SK-N-SH treated with all-trans-retinoic acid at 6 μM for 48 hours (cell line): ENCODE data around the gene SLC25A39.

Experiments
- ATAC-seq: fragments of 200-7000 bp; cut with Tn5 transposase; 3 replicates; pipeline ENCODE4 v1.9.1; 2020; ENCODE audit warnings: mild to moderate bottlenecking, moderate library complexity
- ARNTL ChIP-seq: fragments of 450-650 bp; formaldehyde crosslinking; IDR thresholded peaks from 2 replicates; pipeline ENCODE4 v1.5.0; 2020; ENCODE audit warnings: low read depth, mild to moderate bottlenecking, moderate library complexity, borderline replicate concordance
- BACH2 ChIP-seq: fragments of 250-450 bp; sonication (Bioruptor Pico); IDR thresholded peaks from 2 replicates; pipeline ENCODE4 v1.9.0; 2021; ENCODE audit warnings: mild to moderate bottlenecking, borderline replicate concordance
- CREB5 ChIP-seq: fragments of 250-450 bp; sonication (Bioruptor Pico); IDR thresholded peaks from 2 replicates; pipeline ENCODE4 v1.5.1; 2020; ENCODE audit warnings: low read depth, mild to moderate bottlenecking, moderate library complexity
- CSDC2 ChIP-seq: fragments of 250-450 bp; sonication (Bioruptor Pico); IDR thresholded peaks from 2 replicates; pipeline ENCODE4 v1.5.0; 2020; ENCODE audit warnings: mild to moderate bottlenecking, moderate library complexity
- ESRRG ChIP-seq: fragments of 250-450 bp; sonication (Bioruptor Pico); IDR thresholded peaks from 2 replicates; pipeline ENCODE4 v1.6.1; 2021; ENCODE audit warnings: mild to moderate bottlenecking
- GLIS3 ChIP-seq: fragments of 250-450 bp; sonication (Bioruptor Pico); IDR thresholded peaks from 2 replicates; pipeline ENCODE4 v1.5.0; 2020; ENCODE audit warnings: mild to moderate bottlenecking, moderate library complexity
- ISL1 ChIP-seq: fragments of 250-450 bp; sonication (Bioruptor Pico); IDR thresholded peaks from 2 replicates; pipeline ENCODE4 v2.1.2; 2022; ENCODE audit warnings: mild to moderate bottlenecking, moderate library complexity
- OSR1 ChIP-seq: fragments of 250-450 bp; sonication (Bioruptor Pico); IDR thresholded peaks from 2 replicates; pipeline ENCODE4 v1.8.0; 2022; ENCODE audit warnings: moderate library complexity, mild to moderate bottlenecking, inconsistent platforms
- PATZ1 ChIP-seq: fragments of 250-450 bp; sonication (Bioruptor Pico); IDR thresholded peaks from 2 replicates; pipeline ENCODE4 v1.8.0; 2020; ENCODE audit warnings: mild to moderate bottlenecking, moderate library complexity, borderline replicate concordance
- POU6F1 ChIP-seq: fragments of 250-450 bp; sonication (Bioruptor Pico); IDR thresholded peaks from 2 replicates; pipeline ENCODE4 v1.8.0; 2021; ENCODE audit warnings: low read depth, mild to moderate bottlenecking, moderate library complexity, borderline replicate concordance
- PPARA ChIP-seq: fragments of 250-450 bp; sonication (Bioruptor Pico); IDR thresholded peaks from 2 replicates; pipeline ENCODE4 v1.5.0; 2020; ENCODE audit warnings: mild to moderate bottlenecking, borderline replicate concordance
- RARB ChIP-seq: fragments of 250-450 bp; sonication (Bioruptor Pico); IDR thresholded peaks from 2 replicates; pipeline ENCODE4 v1.8.0; 2021; ENCODE audit warnings: mild to moderate bottlenecking, moderate library complexity
- TCF4 ChIP-seq: fragments of 250-450 bp; sonication (Bioruptor Pico); IDR thresholded peaks from 2 replicates; pipeline ENCODE4 v1.8.0; 2021; ENCODE audit warnings: mild to moderate bottlenecking, moderate library complexity, borderline replicate concordance
- TOX ChIP-seq: fragments of 250-450 bp; sonication (Bioruptor Pico); IDR thresholded peaks from 2 replicates; pipeline ENCODE4 v1.8.0; 2021; ENCODE audit warnings: mild to moderate bottlenecking, moderate library complexity, borderline replicate concordance
- TSHZ2 ChIP-seq: fragments of 250-450 bp; sonication (Bioruptor Pico); IDR thresholded peaks from 2 replicates; pipeline ENCODE4 v1.5.0; 2020; ENCODE audit warnings: mild to moderate bottlenecking, moderate library complexity
- ZC3H10 ChIP-seq: fragments of 250-450 bp; sonication (Bioruptor Pico); IDR thresholded peaks from 2 replicates; pipeline ENCODE4 v1.5.1; 2021; ENCODE audit warnings: mild to moderate bottlenecking, moderate library complexity
- ZFP3 ChIP-seq: fragments of 250-450 bp; sonication (Bioruptor Pico); IDR thresholded peaks from 2 replicates; pipeline ENCODE4 v1.5.0; 2020; ENCODE audit warnings: mild to moderate bottlenecking, moderate library complexity
- ZFP30 ChIP-seq: fragments of 450-650 bp; formaldehyde crosslinking; IDR thresholded peaks from 2 replicates; pipeline ENCODE4 v1.5.0; 2022; ENCODE audit warnings: mild to moderate bottlenecking, moderate library complexity
- ZNF565 ChIP-seq: fragments of 450-650 bp; formaldehyde crosslinking; conservative IDR thresholded peaks from 2 replicates; pipeline ENCODE4 v1.5.0; 2020; ENCODE audit warnings: low read depth, mild to moderate bottlenecking, moderate library complexity
- ZNF70 ChIP-seq: fragments of 450-650 bp; formaldehyde crosslinking; IDR thresholded peaks from 2 replicates; pipeline ENCODE4 v1.5.0; 2020; ENCODE audit warnings: mild to moderate bottlenecking, moderate library complexity
- ZNF8 ChIP-seq: fragments of 450-650 bp; formaldehyde crosslinking; IDR thresholded peaks from 2 replicates; pipeline ENCODE4 v1.5.0; 2020; ENCODE audit warnings: mild to moderate bottlenecking, moderate library complexity

Gene SLC25A39

DNA sequence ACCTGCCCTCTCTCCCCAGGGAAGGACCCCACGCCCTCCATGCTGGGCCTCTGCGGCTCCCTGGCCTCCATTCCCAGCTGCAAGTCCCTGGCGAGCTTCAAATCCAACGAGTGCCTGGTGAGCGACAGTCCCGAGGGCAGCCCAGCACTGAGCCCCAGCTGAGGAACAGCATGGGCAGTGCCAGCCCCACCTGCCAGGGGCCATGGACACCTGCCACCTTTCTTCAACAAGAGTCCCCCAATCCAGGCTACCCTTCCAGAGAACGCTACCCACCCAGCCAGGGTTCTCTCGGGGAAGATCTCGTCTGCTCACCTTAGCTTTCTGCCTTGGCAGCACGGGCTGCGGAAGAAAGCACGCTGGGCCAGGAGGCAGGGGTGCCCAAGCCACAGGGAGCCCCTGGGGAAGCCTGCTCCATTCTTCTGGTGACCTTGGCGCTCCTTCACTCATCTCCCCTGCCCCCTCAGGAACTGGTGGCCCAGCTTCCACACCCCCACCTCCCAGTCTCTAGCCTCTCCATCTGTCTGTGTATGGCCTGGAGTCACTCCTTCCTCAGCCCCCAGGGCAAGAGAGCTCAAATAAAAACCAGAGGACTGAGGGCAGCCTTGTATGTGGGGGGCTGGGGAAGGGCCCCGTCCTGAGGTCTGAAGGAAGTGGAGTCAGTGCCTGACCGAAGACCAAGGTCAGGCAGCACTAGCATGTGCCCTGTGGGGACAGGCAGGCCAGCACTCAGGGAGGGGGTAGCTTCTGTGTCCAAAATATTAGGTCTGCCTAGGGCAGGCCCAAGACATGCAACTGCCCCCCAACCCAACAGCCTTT is 6.3 kb downstream of the SLC25A39 start:
- no peak for TF ChIP-seq ZNF565 (CRISPR knock-in tag)
- no peak for TF ChIP-seq RARB
- TF ChIP-seq TOX (CRISPR knock-in tag) = no peak
- ATAC-seq = no peak; the same call in 2 of the 3 replicates

DNA sequence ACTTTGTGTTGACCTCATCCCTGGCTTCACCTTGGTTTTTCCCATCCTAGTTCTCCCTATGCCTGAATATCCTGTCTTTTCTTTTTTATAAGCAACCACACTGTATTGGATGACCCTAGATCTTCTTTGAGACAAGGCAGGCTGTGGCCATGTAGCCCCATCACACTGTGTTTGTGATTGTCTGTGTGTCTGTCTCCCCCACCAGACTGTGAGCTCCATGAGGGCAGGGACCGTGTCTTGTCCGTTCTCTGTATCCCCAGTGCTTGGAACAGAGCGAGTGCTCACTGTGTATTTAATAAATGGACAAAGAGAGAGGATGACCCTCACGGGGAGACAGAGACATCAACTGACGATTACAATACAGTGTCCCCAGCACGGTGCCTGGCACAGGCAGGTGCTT is 7.1 kb downstream of the SLC25A39 start:
- no peak for TF ChIP-seq PPARA (CRISPR knock-in tag)
- TF ChIP-seq POU6F1 (CRISPR knock-in tag) = no peak
- TF ChIP-seq PATZ1 (CRISPR knock-in tag) = no peak
- no peak for TF ChIP-seq ZFP3 (CRISPR knock-in tag)
- no peak for TF ChIP-seq GLIS3 (CRISPR knock-in tag)
- no peak for TF ChIP-seq ISL1 (CRISPR knock-in tag)
- no peak for TF ChIP-seq OSR1
- no peak for TF ChIP-seq ARNTL (CRISPR knock-in tag)
- TF ChIP-seq CREB5 (CRISPR knock-in tag) = no peak
- TF ChIP-seq ZFP30 = no peak
- no peak for TF ChIP-seq ZNF565 (CRISPR knock-in tag)
- TF ChIP-seq ESRRG = no peak
- TF ChIP-seq, all 23 proteins: peak for 0
- ATAC-seq = no peak

GRCh38 chr17:44315760-44316731 is 8.6 kb downstream of the SLC25A39 start:
- no peak; the same call in 2 of the 3 replicates for ATAC-seq
- no peak for TF ChIP-seq CSDC2
- no peak for TF ChIP-seq ZNF70 (CRISPR knock-in tag)
- TF ChIP-seq GLIS3 (CRISPR knock-in tag) = no peak

DNA sequence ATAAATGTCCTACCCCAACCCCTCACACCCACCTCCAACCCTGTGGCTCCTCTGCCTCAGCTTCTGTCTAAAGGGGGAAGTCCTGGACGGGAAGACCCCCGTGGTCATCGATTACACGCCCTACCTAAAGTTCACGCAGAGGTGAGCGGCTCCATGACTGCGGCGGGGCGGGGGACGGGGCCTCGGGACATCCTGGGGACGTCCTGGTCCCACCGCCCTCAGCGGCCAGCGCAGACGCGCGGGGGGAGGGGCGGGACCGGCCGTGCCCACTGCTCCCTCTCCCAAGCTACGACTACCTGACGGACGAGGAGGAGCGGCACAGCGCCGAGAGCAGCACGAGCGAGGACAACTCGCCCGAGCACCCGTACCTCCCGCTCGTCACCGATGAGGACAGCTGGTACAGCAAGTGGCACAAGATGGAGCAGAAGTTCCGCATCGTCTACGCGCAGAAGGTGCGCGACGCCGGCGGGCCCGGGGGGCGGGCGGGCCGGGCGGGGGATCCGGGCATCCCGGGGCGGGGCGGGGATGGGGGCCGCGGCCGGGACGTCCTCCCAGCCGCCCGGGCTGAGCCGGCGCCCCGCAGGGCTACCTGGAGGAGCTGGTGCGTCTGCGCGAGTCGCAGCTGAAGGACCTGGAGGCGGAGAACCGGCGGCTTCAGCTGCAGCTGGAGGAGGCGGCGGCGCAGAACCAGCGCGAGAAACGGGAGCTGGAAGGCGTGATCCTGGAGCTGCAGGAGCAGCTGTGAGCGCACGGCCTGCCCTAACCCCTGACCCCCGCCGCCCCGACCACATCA is 9.6 kb downstream of the SLC25A39 start:
- no peak for ATAC-seq
- TF ChIP-seq TCF4 (CRISPR knock-in tag) (no peak), ESRRG (no peak), ISL1 (CRISPR knock-in tag) (no peak), BACH2 (CRISPR knock-in tag) (no peak), CSDC2 (no peak), ZC3H10 (CRISPR knock-in tag) (no peak), GLIS3 (CRISPR knock-in tag) (no peak), ZFP30 (no peak), ZNF8 (no peak), TOX (CRISPR knock-in tag) (no peak), TSHZ2 (CRISPR knock-in tag) (no peak), POU6F1 (CRISPR knock-in tag) (no peak), CREB5 (CRISPR knock-in tag) (no peak), OSR1 (no peak), ZNF70 (CRISPR knock-in tag) (no peak)
